HG02938 (cell line): ENCODE data around the gene ANAPC7.
"Not testable (repeated sequence)": the region's sequence is repeated elsewhere in the genome, so short reads cannot be mapped to it uniquely, and the experiment has no call there.

Experiments
- ATAC-seq: cut with Tn5 transposase; IDR thresholded peaks from one replicate; pipeline ENCODE4 v1.9.1; 2021; ENCODE audit warnings: mild to moderate bottlenecking, moderate library complexity; ENCODE audit not compliant: unreplicated experiment

ANAPC7 gene

DNA sequence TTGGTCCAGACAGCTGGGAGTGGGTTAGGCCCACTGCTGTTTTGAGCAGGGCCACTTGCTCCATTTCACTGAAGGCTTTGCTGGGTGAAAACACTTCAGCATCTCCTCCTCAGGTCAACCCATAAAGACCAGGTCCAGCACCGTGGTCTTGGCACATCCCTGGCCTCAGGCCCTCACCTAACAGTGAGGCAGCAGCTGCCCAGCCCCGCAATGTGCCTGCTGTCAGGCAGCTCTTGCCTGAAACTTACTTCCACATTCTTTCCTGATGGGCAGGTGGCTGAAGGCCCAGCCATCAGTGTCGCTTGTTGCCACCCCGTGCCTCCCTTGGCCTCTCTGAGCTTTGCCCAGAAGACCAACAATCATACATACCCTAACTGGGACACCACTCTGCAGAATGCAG, 54.4 kb downstream of the ANAPC7 start:
- no peak for ATAC-seq

- ATAC-seq: no peak
Observed at GRCh38 chr12:110348431-110349059, 55.0 kb downstream of the ANAPC7 start.

GRCh38 chr12:110347767-110348166, 55.7 kb downstream of the ANAPC7 start:
- ATAC-seq: no peak

- no peak for ATAC-seq
Observed at GRCh38 chr12:110345963-110346362, 57.5 kb downstream of the ANAPC7 start.

DNA sequence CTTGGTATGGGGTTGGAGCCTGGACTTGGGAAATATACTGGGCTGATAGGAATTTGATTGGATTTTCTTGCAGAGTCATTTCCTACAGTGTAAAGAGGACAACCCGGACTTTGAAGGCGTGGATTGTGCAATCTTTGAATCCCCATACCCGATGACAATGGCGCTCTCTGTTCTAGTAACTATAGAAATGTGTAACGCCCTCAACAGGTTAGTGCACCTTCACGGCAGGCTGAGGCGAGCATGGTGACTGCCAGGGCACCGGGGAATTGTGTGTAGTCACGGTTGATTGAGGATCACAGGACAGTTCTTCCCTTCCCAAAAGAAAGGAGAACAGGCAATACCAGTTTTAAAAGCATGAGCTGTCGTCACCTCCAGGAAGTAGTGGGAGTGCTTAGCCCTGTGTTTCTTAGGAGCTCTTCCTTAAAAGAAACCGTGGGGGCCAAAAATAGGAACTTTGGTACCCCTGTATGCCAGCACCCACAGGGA, 58.3 kb downstream of the ANAPC7 start:
- ATAC-seq: no peak

DNA sequence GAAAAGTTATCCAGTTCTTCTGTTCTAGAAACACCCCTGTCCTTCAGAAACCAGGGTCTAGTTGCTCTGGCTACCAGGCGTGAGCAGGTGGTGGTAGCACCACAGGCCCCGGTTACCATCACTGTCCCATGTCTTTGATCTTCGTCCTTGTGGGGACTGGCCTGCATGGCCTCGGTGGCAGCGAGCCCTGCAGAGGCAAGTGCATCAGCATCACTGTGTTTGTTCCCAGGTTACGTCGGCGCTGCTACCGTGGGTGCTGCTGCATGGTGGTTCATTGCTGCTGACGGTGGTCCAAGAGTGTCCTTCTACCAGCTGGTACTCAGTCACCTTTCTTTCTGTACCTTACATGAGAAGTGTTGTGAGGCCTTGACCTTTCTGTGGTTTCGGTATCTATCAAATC, 58.9 kb downstream of the ANAPC7 start:
- ATAC-seq: no peak

- no peak for ATAC-seq
Observed at GRCh38 chr12:110343736-110344555, 59.6 kb downstream of the ANAPC7 start.

DNA sequence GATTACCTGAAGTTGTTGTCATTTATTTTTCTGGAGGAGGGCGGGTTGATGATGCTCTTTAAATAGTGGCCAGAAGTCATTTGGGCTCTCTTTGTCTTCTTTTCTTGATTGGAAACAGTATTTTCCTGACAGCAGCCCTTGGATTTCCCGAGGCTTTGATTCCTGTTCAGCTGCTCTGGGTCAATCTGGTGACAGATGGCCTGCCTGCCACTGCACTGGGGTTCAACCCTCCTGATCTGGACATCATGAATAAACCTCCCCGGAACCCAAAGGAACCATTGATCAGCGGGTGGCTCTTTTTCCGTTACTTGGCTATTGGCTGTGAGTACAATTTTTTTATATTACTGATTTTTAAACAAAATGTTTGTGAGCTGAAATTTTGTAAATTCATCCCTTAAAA, 60.4 kb downstream of the ANAPC7 start:
- ATAC-seq: no peak

DNA sequence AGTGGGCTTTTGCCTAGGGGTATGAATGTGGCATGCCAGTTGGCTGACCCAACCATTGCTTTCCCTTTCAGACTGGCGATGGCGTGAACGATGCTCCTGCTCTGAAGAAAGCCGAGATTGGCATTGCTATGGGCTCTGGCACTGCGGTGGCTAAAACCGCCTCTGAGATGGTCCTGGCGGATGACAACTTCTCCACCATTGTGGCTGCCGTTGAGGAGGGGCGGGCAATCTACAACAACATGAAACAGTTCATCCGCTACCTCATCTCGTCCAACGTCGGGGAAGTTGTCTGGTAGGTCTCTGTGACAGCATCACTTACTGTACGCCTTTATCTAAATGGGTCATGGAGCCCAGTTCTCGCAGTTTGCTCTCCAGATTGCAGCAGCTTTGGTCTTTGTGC, 61.4 kb downstream of the ANAPC7 start:
- no peak for ATAC-seq

- no peak for ATAC-seq
Observed at GRCh38 chr12:110340706-110341105, 62.8 kb downstream of the ANAPC7 start.

DNA sequence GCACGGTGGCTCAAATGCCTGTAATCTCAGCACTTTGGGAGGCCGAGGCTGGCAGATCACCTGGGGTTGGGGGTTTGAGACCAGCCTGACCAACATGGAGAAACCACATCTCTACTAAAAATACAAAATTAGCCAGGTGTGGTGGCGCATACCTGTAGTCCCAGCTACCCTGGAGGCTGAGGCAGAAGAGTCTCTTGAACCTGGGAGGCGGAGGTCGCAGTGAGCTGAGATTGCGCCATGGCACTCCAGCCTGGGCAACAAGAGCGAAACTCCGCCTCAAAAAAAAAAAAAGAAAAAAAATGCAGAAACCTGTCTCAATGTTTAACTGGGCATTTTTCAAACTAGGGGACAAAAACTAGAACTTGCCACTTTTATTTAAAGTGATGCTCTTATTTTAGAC, 63.2 kb downstream of the ANAPC7 start:
- not testable (repeated sequence) for ATAC-seq

GRCh38 chr12:110339184-110339952, 64.1 kb downstream of the ANAPC7 start:
- ATAC-seq: no peak

DNA sequence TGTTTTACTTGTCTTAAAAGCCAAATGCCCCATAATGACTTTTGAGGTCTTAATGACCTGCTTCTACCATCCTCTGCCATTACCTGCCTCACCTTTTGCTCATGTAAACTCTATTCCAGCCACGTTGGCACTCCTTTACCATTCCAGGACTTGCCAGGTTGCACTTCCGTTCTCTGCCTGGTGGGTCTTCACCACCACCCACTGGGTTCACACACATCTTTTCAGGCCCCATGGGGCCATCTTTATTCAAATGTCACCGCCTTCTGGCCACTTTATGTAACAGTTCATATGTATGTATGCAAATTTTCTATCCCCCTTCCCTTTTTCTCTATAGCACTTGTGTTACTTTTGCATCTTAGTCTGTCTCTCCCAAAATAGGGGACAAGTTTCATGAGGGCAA, 64.8 kb downstream of the ANAPC7 start:
- no peak for ATAC-seq

- no peak for ATAC-seq
Observed at GRCh38 chr12:110337912-110338710, 65.4 kb downstream of the ANAPC7 start.

- no peak for ATAC-seq
Observed at GRCh38 chr12:110335481-110336045, 67.9 kb downstream of the ANAPC7 start.

DNA sequence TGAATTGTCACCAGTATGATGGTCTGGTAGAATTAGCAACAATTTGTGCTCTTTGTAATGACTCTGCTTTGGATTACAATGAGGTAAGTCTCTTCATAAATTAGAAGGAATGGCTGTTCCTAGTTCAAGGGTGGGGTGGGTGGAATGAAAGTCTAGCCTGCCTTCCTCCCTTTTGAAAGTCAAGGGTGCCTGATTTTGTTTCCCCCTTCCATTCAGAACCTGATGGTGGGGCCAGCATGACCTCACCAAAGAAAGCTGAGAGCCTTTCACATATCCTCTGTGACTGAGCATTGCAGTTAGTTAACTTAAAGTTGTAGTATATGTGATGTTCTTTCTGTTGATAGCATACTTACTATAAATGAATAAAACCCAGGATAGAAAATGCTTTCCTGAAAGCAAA, 70.3 kb downstream of the ANAPC7 start:
- no peak for ATAC-seq

DNA sequence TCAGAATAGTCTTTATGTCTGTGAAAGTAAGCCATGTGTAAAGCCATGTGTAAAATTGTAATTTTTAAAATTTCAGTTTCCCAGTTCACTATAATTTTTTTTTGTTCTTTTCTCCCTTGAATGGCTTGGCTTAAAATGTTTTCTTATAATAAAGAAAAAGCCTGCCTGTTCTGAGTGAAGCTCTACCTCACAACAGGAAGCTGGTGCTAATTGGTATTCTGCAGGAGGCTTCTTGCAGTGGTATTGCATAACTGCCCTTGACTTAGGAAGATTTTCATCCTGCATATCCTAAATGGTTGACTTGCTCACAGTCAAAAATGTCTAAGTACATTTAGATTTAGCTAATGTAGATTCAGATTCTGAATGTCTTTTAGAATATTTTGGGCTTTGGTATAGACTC, 73.0 kb downstream of the ANAPC7 start:
- no peak for ATAC-seq

GRCh38 chr12:110330124-110330523, 73.4 kb downstream of the ANAPC7 start:
- ATAC-seq: no peak

DNA sequence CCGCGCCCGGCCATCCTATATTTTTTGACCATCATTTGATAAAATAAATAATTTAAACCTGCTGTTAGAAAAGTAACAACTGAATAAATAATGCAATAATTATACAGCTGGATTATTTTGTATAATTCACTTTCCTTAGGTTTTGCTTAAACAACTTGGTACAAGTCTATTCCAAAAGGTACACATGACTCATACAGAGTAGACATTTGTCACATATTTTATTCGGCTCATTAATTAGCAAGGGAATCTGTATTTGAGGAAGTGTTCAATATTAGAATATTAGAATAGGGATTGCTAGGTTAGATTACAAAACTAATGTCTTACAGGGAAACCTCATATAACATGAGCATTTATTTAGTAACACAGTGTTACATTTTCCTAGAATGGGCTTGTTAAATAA, 73.8 kb downstream of the ANAPC7 start:
- ATAC-seq: no peak
